DND-41 (cell line): Measurements from ENCODE around the gene SKIC2.
"Not testable (repeated sequence)": the region's sequence is repeated elsewhere in the genome, so short reads cannot be mapped to it uniquely, and the experiment has no call there.

Experiments
- ATAC-seq: fragments of 200-7000 bp; cut with Tn5 transposase; 3 replicates; pipeline ENCODE4 v1.9.1; 2021; ENCODE audit warnings: low read depth; ENCODE audit not compliant: insufficient read depth
- DNase-seq: peaks from one replicate; pipeline ENCODE4 v3.0.0-alpha.2; 2020
- H2AFZ ChIP-seq: 2 replicates; pipeline ENCODE4 v1.6.0; 2012; ENCODE audit warnings: low read depth, low read length
- H3K27ac ChIP-seq: 2 replicates; pipeline ENCODE4 v1.5.1; 2012; ENCODE audit warnings: low read length, inconsistent platforms
- H3K27me3 ChIP-seq: fragments of 200-600 bp; sonication (generic); 2 replicates; pipeline ENCODE4 v1.6.0; 2012; ENCODE audit warnings: low read length, mild to moderate bottlenecking, inconsistent platforms; ENCODE audit not compliant: insufficient read depth, poor library complexity
- H3K36me3 ChIP-seq: 2 replicates; pipeline ENCODE4 v1.5.1; 2012; ENCODE audit warnings: low read length, inconsistent platforms; ENCODE audit not compliant: insufficient read depth
- H3K4me1 ChIP-seq: 2 replicates; pipeline ENCODE4 v1.5.1; 2012; ENCODE audit warnings: mild to moderate bottlenecking, low read length; ENCODE audit not compliant: insufficient read depth
- H3K4me2 ChIP-seq: 2 replicates; pipeline ENCODE4 v1.6.0; 2012; ENCODE audit warnings: mild to moderate bottlenecking, moderate library complexity, low read length, inconsistent platforms; ENCODE audit not compliant: insufficient read depth
- H3K4me3 ChIP-seq, 2 experiments: fragments of 200-600 bp in 1 of 2; shearing (Covaris generic) in 1 of 2; 2 replicates each; pipeline ENCODE4 v1.5.1; 2012 to 2016; ENCODE audit warnings: inconsistent platforms in 2 of 2, low read length in 2 of 2, mild to moderate bottlenecking in 2 of 2, low read depth in 1 of 2, moderate library complexity in 1 of 2
- H3K79me2 ChIP-seq: 2 replicates; pipeline ENCODE4 v1.6.0; 2012; ENCODE audit warnings: low read length, inconsistent platforms; ENCODE audit not compliant: insufficient read depth
- H3K9ac ChIP-seq: 2 replicates; pipeline ENCODE4 v1.6.0; 2012; ENCODE audit warnings: low read depth, mild to moderate bottlenecking, inconsistent platforms, low read length, moderate library complexity
- H3K9me3 ChIP-seq: 2 replicates; pipeline ENCODE4 v1.5.1; 2012; ENCODE audit warnings: low read length, moderate library complexity, mild to moderate bottlenecking, inconsistent platforms; ENCODE audit not compliant: insufficient read depth, severe bottlenecking
- H4K20me1 ChIP-seq: 2 replicates; pipeline ENCODE4 v1.6.0; 2012; ENCODE audit warnings: low read length; ENCODE audit not compliant: insufficient read depth

SKIC2 gene

DNA sequence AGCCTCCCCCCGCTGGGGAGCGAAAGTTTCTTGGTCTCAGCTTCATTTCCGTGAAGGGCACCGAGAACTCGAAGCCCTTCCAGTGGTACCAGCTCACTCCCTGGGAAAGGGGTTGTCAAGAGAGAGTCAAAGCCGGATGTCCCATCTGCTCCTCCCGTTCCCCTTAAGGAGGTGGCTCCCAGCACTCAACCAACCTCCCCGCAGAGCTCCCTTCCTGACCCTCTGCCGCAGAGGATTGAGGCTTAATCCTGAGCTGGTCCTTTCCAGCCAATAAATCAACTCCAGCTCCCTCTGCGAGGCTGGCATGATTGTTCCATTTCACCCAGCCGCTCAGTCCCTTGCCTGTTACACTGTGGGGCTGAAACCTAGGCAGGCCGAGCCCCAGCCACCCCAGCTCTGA is 49.6 kb downstream of the SKIC2 start:
- not testable (repeated sequence) for H3K27me3 ChIP-seq, ATAC-seq, H3K4me3 ChIP-seq, H4K20me1 ChIP-seq, H3K36me3 ChIP-seq, H3K4me1 ChIP-seq, H2AFZ ChIP-seq, H3K4me2 ChIP-seq, DNase-seq, H3K27ac ChIP-seq, H3K79me2 ChIP-seq, H3K9me3 ChIP-seq, H3K9ac ChIP-seq

DNA sequence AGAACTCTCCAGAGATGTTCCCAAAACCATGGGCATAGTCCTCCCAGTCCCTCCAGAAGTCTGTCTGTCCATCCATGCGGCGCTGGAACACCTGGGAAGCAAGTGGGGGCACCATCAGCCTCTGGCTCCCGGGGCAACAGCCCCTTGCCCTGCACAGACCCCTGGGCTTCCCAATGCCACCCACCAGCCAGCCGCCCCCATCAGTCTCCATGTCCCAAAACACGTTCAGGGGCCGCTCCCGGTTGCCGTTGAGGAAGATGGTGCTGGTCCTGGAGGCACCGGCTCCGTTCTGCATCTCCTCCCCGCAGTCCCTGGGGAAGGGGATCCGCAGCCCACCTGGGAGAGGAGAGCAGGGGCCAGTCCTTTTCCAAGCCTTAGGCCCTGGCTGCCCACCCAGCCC is 50.6 kb downstream of the SKIC2 start:
- not testable (repeated sequence) for ATAC-seq, H3K9me3 ChIP-seq, H3K4me3 ChIP-seq, H3K27ac ChIP-seq, H3K79me2 ChIP-seq, H3K4me2 ChIP-seq, H3K36me3 ChIP-seq, H2AFZ ChIP-seq, H3K4me1 ChIP-seq, DNase-seq, H4K20me1 ChIP-seq, H3K9ac ChIP-seq, H3K27me3 ChIP-seq

GRCh38 chr6:32010856-32011530 is 52.0 kb downstream of the SKIC2 start:
- H2AFZ ChIP-seq, H3K79me2 ChIP-seq, H3K36me3 ChIP-seq, H3K4me3 ChIP-seq, DNase-seq, H3K9me3 ChIP-seq, H3K4me2 ChIP-seq, H4K20me1 ChIP-seq, H3K4me1 ChIP-seq, H3K9ac ChIP-seq, H3K27me3 ChIP-seq, H3K27ac ChIP-seq, ATAC-seq: not testable (repeated sequence)

DNA sequence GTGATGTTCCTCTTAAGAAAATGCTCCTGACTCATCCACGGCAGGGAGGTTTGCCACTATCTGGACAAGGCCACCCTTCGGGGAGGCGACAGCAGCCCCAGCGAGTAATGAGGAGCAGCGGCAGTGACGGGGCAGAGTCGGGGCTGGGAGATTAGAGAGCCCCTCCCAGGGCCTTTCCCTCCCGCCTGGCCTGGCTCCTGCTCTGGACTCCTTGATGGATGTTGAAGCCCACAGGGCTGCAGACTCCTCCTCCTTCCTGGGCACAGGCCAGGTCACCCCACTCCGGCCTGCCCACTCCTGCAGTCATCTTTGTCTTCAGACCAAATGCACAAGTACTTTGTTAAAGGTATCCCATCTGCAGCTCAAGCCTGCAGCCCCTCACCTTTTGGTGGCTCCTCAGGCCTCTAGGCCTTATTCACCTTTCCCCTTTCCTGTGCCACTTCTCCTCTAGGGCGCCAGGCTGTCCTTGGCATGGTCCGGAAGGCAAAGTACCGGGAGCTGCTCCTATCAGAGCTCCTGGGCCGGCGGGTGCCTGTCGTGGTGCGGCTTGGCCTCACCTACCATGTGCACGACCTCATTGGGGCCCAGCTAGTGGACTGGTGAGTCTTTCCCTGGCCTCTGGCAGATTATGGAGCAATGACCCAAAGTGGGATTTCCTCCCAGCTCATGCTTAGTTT is 54.1 kb downstream of the SKIC2 start:
- not testable (repeated sequence) for H3K27me3 ChIP-seq, H3K4me3 ChIP-seq, H3K9ac ChIP-seq, H3K9me3 ChIP-seq, DNase-seq, H3K27ac ChIP-seq, H3K79me2 ChIP-seq, H3K4me1 ChIP-seq, H4K20me1 ChIP-seq, H2AFZ ChIP-seq, H3K36me3 ChIP-seq, H3K4me2 ChIP-seq, ATAC-seq

- ATAC-seq, H3K27me3 ChIP-seq, H3K4me2 ChIP-seq, DNase-seq, H3K36me3 ChIP-seq, H3K4me1 ChIP-seq, H3K9me3 ChIP-seq, H3K9ac ChIP-seq, H4K20me1 ChIP-seq, H2AFZ ChIP-seq, H3K4me3 ChIP-seq, H3K27ac ChIP-seq, H3K79me2 ChIP-seq: not testable (repeated sequence)
Observed at GRCh38 chr6:32013738-32014137, 54.8 kb downstream of the SKIC2 start.

GRCh38 chr6:32014547-32014946 is 55.6 kb downstream of the SKIC2 start, which contains the start of gene C4B:
TSS of gene C4B (plus strand) at chr6:32014795. CDS start at chr6:32014846, 51 bp downstream.
- H3K9me3 ChIP-seq, H2AFZ ChIP-seq, H3K4me1 ChIP-seq, H4K20me1 ChIP-seq, H3K4me2 ChIP-seq, H3K36me3 ChIP-seq, DNase-seq, H3K27me3 ChIP-seq, H3K4me3 ChIP-seq, H3K79me2 ChIP-seq, H3K9ac ChIP-seq, H3K27ac ChIP-seq, ATAC-seq: not testable (repeated sequence)
